Renal cortex interstitium (tissue), 11 donors: Measurements from ENCODE around the gene IFI44L. TPM values are rescaled to one million over a fixed set of nuclear protein-coding genes. Genes with fewer than 3 reads are reported as not detected.

Experiments used
- DNase-seq, 11 donors: peaks; one replicate each; pipeline ENCODE4 v3.0.0-alpha.2; 2013; ENCODE audit warnings: low read depth in 9 of 11, low spot score in 4 of 11; ENCODE audit errors: extremely low read depth in 1 of 11
- polyA plus RNA-seq, 3 donors: library from polyadenylated mRNA; unstranded; fragments of 120-200 nt; gene quantifications; one replicate each; pipeline ENCODE4 v1.2.1, GENCODE V29; 2013; ENCODE audit not compliant: insufficient read length in 3 of 3

Gene IFI44L
- polyA plus RNA-seq, 3 donors = 5.4 to 9.7 (median 6.6) TPM

GRCh38 chr1:78624035-78624434, 3.8 kb downstream of the IFI44L start:
- no peak for DNase-seq

GRCh38 chr1:78627321-78627720, 7.1 kb downstream of the IFI44L start:
- no peak for DNase-seq

- DNase-seq = no peak
These were observed 10.4 kb downstream of the IFI44L start for GRCh38 chr1:78630600-78630999.

- no peak for DNase-seq
These were observed 13.0 kb downstream of the IFI44L start for GRCh38 chr1:78633209-78633608.

- DNase-seq = no peak
These were observed 20.2 kb downstream of the IFI44L start for GRCh38 chr1:78640462-78640861.

GRCh38 chr1:78641558-78641957, 21.3 kb downstream of the IFI44L start:
- DNase-seq = no peak

GRCh38 chr1:78645723-78646122, 25.5 kb downstream of the IFI44L start:
- DNase-seq = no peak

GRCh38 chr1:78647238-78647637, 27.0 kb downstream of the IFI44L start:
- DNase-seq = no peak

GRCh38 chr1:78649628-78650027, 29.4 kb downstream of the IFI44L start, which contains the start of gene IFI44:
Gene IFI44 (plus strand): TSS chr1:78649831. CDS start chr1:78650196, 365 bp downstream.
- peak; percentile 35 to 77 (median 63) for DNase-seq

- DNase-seq = no peak
These were observed 29.9 kb downstream of the IFI44L start for GRCh38 chr1:78650114-78650660.

- no peak for DNase-seq
These were observed 31.0 kb downstream of the IFI44L start for GRCh38 chr1:78651241-78651640.

- DNase-seq = no peak
These were observed 31.8 kb downstream of the IFI44L start for GRCh38 chr1:78652019-78652560.

GRCh38 chr1:78658901-78659300, 38.7 kb downstream of the IFI44L start:
- no peak for DNase-seq

- no peak for DNase-seq
These were observed 43.7 kb downstream of the IFI44L start for GRCh38 chr1:78663923-78664322.

- no peak for DNase-seq
These were observed 44.5 kb downstream of the IFI44L start for GRCh38 chr1:78664763-78665162.

GRCh38 chr1:78665809-78666208, 45.6 kb downstream of the IFI44L start:
- DNase-seq = no peak

GRCh38 chr1:78667939-78668338, 47.7 kb downstream of the IFI44L start:
- DNase-seq = no peak

- no peak for DNase-seq
These were observed 48.2 kb downstream of the IFI44L start for GRCh38 chr1:78668427-78668826.

- no peak for DNase-seq
These were observed 52.2 kb downstream of the IFI44L start for GRCh38 chr1:78672428-78672827.

- DNase-seq = no peak
These were observed 52.9 kb downstream of the IFI44L start for GRCh38 chr1:78673120-78673519.

- DNase-seq = peak; percentile 29 to 63 (median 43)
These were observed 56.2 kb downstream of the IFI44L start for GRCh38 chr1:78676347-78676982.
